A549 treated with AZD9567 at 1 μM for 4 hours (cell line): ENCODE results near the gene OTULIN. TPM values are rescaled to one million over a fixed set of nuclear protein-coding genes. Genes with fewer than 3 reads are reported as not detected.

ENCODE experiments used
- total RNA-seq: library from RNA; stranded (reverse); fragments of 200-300 nt; extraction: Qiagen RNA extraction; gene quantifications from 5 replicates; pipeline ENCODE4 v1.2.3, GENCODE V29; 2022; ENCODE audit not compliant: insufficient read depth

Gene OTULIN
- 17.2 to 25.3 TPM (median 21.3 TPM) in 5 replicates for total RNA-seq

GRCh38 chr5:14664270-14665100 is at the start of gene OTULIN:
Gene OTULIN (plus strand): TSS chr5:14664718. CDS start chr5:14664826, 108 bp downstream.

Other genes with a start within 250 kb of the OTULIN start
- gene OTULINL, start 82.9 kb upstream of the OTULIN start, total RNA-seq: 11.2 to 16.1 TPM (median 13.8 TPM) in 5 replicates
- gene ANKH, start 207.1 kb downstream of the OTULIN start, total RNA-seq: 19.4 to 22.9 TPM (median 20.5 TPM) in 5 replicates